ENCODE measurements around the gene TPGS2.

DNA sequence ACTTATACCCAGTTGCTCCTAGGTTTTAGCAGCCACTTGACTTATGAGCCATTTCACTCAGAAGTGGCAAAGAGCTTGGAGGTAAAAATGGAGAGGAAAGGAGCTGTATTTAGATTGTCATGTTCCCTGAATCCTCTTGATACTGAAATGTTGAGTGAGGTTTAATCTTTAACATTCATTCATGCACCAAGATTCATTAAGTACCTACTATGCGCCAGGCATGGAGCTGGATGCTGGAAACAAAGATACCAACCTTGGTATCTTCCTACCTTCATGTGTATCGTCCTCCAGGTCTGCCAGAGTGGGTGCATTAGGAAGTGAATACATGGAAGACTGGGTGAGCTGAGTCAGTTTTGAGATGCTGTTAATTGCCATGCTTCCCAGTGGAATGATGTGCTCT lies 23.7 kb downstream of the TPGS2 start:
- TF ChIP-seq, protein P1, sequence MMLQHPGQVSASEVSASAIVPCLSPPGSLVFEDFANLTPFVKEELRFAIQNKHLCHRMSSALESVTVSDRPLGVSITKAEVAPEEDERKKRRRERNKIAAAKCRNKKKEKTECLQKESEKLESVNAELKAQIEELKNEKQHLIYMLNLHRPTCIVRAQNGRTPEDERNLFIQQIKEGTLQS (IDR thresholded peaks at IDR 0.05; ENCODE audit: insufficient read depth, low read depth, low read length) = no peak
- TF ChIP-seq RXRA (IDR thresholded peaks at IDR 0.05; ENCODE audit: insufficient read depth, low read depth, low read length) (no peak), PHF8 (conservative IDR thresholded peaks at IDR 0.05; ENCODE audit: low read depth, low read length) (no peak), SIN3A (conservative IDR thresholded peaks at IDR 0.05 in 1 of 2, IDR thresholded peaks at IDR 0.05 in 1 of 2; ENCODE audit: low read depth in 1 of 2, low read length in 2 of 2) (no peak), CHD1 (IDR thresholded peaks at IDR 0.05; ENCODE audit: low read depth, low read length) (no peak), EP300 (IDR thresholded peaks at IDR 0.05; ENCODE audit: borderline replicate concordance in 1 of 2, low read depth in 2 of 2, low read length in 2 of 2) (no peak)
- TF ChIP-seq, protein P2, sequence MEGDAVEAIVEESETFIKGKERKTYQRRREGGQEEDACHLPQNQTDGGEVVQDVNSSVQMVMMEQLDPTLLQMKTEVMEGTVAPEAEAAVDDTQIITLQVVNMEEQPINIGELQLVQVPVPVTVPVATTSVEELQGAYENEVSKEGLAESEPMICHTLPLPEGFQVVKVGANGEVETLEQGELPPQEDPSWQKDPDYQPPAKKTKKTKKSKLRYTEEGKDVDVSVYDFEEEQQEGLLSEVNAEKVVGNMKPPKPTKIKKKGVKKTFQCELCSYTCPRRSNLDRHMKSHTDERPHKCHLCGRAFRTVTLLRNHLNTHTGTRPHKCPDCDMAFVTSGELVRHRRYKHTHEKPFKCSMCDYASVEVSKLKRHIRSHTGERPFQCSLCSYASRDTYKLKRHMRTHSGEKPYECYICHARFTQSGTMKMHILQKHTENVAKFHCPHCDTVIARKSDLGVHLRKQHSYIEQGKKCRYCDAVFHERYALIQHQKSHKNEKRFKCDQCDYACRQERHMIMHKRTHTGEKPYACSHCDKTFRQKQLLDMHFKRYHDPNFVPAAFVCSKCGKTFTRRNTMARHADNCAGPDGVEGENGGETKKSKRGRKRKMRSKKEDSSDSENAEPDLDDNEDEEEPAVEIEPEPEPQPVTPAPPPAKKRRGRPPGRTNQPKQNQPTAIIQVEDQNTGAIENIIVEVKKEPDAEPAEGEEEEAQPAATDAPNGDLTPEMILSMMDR (IDR thresholded peaks at IDR 0.05; ENCODE audit: control extremely low read depth in 1 of 3, insufficient read depth in 1 of 3, low read depth in 1 of 3, low read length in 3 of 3) = no peak
- TF ChIP-seq, protein P3, sequence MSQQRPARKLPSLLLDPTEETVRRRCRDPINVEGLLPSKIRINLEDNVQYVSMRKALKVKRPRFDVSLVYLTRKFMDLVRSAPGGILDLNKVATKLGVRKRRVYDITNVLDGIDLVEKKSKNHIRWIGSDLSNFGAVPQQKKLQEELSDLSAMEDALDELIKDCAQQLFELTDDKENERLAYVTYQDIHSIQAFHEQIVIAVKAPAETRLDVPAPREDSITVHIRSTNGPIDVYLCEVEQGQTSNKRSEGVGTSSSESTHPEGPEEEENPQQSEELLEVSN (IDR thresholded peaks at IDR 0.05) = no peak

All from H1 (cell line).